ENCODE measurements around the gene NLRP10.

Gene NLRP10

DNA sequence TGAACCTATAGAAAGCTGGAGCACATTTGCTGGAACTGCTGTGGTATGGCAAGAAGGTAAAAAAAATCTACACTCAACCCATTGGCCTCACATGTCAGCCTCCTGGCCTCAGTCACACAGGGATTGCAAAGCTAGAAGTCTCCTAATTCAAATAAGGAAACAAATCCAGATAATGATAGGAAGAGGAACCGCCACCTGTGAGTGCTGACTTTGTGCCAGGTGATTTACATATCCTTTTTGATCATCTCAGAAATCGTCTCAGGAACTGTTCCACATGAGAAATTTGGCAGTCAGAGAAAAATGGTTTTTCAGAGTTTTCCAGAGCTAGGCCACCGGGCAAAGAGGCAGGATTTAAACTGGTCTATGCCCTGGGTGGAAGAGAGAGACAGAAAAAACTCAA lies 986 bp downstream of the NLRP10 start:
- H3K4me2 ChIP-seq (ENCODE audit: low read length): peak overlapping the region; percentile 56
- no peaks in the 10 kb centered on the region for H3K9me3 ChIP-seq (ENCODE audit: control insufficient read depth, insufficient read depth, low read length)

DNA sequence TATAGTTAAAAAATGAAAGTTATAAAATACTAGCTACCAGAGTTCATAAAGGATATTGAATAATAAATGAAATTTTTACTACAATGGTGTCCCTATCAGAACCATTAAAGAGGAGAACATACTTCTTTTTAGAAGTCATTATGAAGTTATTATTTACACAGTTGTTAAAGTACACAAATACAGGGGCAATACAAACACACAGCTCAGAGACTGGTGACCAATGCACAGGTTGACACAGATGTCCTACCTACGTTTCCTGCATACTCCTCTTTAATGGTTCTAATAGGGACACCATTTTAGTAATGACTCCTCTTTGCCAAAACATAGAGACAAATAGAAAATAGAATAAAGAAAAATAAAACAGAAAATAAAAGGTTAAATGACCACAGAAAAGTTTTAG lies 10.1 kb downstream of the NLRP10 start:
- Histone ChIP-seq H4K20me1 (ENCODE audit: control insufficient read depth, insufficient read depth, low read depth, low read length) (no peaks in the 10 kb centered on the region), H3K4me2 (ENCODE audit: low read length) (no peak overlapping the region), H3K9me3 (ENCODE audit: control insufficient read depth, insufficient read depth, low read length) (no peaks in the 10 kb centered on the region), H3K79me2 (ENCODE audit: control insufficient read depth, low read length) (no peaks in the 10 kb centered on the region), H3K27ac (ENCODE audit: low read depth, low read length) (no peak overlapping the region), H3K4me1 (ENCODE audit: control insufficient read depth, low read length) (peaks cover 8% of the 10 kb centered on the region), H3K36me3 (ENCODE audit: control insufficient read depth, low read length) (no peaks in the 10 kb centered on the region), H3K27me3 (ENCODE audit: control insufficient read depth, low read length) (no peaks in the 10 kb centered on the region), H3K4me3 (ENCODE audit: low read length) (no peak overlapping the region), H3K9me2 (replicated peaks; ENCODE audit: control insufficient read depth, low read length) (no peaks in the 10 kb centered on the region), H3F3A (ENCODE audit: control insufficient read depth, insufficient read depth) (no peaks in the 10 kb centered on the region)
- TF ChIP-seq EZH2phosphoT487 (IDR thresholded peaks at IDR 0.05; ENCODE audit: borderline replicate concordance, low read length): no peak
- TF ChIP-seq, protein P1, sequence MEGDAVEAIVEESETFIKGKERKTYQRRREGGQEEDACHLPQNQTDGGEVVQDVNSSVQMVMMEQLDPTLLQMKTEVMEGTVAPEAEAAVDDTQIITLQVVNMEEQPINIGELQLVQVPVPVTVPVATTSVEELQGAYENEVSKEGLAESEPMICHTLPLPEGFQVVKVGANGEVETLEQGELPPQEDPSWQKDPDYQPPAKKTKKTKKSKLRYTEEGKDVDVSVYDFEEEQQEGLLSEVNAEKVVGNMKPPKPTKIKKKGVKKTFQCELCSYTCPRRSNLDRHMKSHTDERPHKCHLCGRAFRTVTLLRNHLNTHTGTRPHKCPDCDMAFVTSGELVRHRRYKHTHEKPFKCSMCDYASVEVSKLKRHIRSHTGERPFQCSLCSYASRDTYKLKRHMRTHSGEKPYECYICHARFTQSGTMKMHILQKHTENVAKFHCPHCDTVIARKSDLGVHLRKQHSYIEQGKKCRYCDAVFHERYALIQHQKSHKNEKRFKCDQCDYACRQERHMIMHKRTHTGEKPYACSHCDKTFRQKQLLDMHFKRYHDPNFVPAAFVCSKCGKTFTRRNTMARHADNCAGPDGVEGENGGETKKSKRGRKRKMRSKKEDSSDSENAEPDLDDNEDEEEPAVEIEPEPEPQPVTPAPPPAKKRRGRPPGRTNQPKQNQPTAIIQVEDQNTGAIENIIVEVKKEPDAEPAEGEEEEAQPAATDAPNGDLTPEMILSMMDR (IDR thresholded peaks at IDR 0.05; ENCODE audit: low read depth, low read length, poor library complexity, severe bottlenecking): no peak

More for the DNA sequence above, 986 bp downstream of the NLRP10 start:
- H3K27ac ChIP-seq (ENCODE audit: low read depth, low read length): peak overlapping the region; percentile 22; the same call in 1 of the 2 replicates
- peaks cover 25% of the 10 kb centered on the region for H3K4me1 ChIP-seq (ENCODE audit: control insufficient read depth, low read length)
- no peaks in the 10 kb centered on the region for H3K9me2 ChIP-seq (replicated peaks; ENCODE audit: control insufficient read depth, low read length)
- TF ChIP-seq EZH2phosphoT487 (IDR thresholded peaks at IDR 0.05; ENCODE audit: borderline replicate concordance, low read length): no peak
- TF ChIP-seq, protein P1 (IDR thresholded peaks at IDR 0.05; ENCODE audit: low read depth, low read length, poor library complexity, severe bottlenecking): no peak
- H4K20me1 ChIP-seq (ENCODE audit: control insufficient read depth, insufficient read depth, low read depth, low read length): no peaks in the 10 kb centered on the region
- H3F3A ChIP-seq (ENCODE audit: control insufficient read depth, insufficient read depth): no peaks in the 10 kb centered on the region
- peak overlapping the region; percentile 36 for H3K4me3 ChIP-seq (ENCODE audit: low read length)
- no peaks in the 10 kb centered on the region for H3K27me3 ChIP-seq (ENCODE audit: control insufficient read depth, low read length)
- no peaks in the 10 kb centered on the region for H3K36me3 ChIP-seq (ENCODE audit: control insufficient read depth, low read length)
- no peaks in the 10 kb centered on the region for H3K79me2 ChIP-seq (ENCODE audit: control insufficient read depth, low read length)

DNA sequence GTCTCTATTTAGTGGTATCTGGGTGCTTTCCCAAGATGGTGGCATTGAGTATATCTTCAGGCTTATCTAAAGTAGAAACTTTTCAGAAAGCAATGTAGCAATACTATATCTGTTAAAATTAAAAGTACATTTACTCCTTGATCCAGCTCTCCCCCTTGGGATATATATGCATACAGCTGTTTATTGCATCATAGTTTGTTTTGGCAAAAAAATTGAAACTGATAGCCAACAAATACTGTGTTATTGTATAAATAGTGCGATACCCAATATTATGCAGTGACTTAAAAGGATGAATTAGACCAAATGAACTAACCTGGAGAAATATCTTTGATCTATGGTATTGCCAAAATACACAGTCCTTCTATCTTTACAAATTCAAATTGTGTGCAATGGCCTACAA lies 15.3 kb downstream of the NLRP10 start:
- Histone ChIP-seq H3K27me3 (ENCODE audit: control insufficient read depth, low read length) (0 out of 2 replicates have a peak, but pooled peaks cover 2% of the 10 kb centered on the region), H3K9me3 (ENCODE audit: control insufficient read depth, insufficient read depth, low read length) (no peaks in the 10 kb centered on the region), H3K79me2 (ENCODE audit: control insufficient read depth, low read length) (no peaks in the 10 kb centered on the region), H3K27ac (ENCODE audit: low read depth, low read length) (no peak overlapping the region), H3K4me2 (ENCODE audit: low read length) (no peak overlapping the region), H4K20me1 (ENCODE audit: control insufficient read depth, insufficient read depth, low read depth, low read length) (no peaks in the 10 kb centered on the region), H3K4me1 (ENCODE audit: control insufficient read depth, low read length) (no peaks in the 10 kb centered on the region), H3K4me3 (ENCODE audit: low read length) (no peak overlapping the region), H3K36me3 (ENCODE audit: control insufficient read depth, low read length) (no peaks in the 10 kb centered on the region), H3K9me2 (replicated peaks; ENCODE audit: control insufficient read depth, low read length) (no peaks in the 10 kb centered on the region), H3F3A (ENCODE audit: control insufficient read depth, insufficient read depth) (no peaks in the 10 kb centered on the region)
- TF ChIP-seq EZH2phosphoT487 (IDR thresholded peaks at IDR 0.05; ENCODE audit: borderline replicate concordance, low read length): no peak
- TF ChIP-seq, protein P1 (IDR thresholded peaks at IDR 0.05; ENCODE audit: low read depth, low read length, poor library complexity, severe bottlenecking): no peak
